ENCODE results near the gene BRMS1.
A peak's percentile ranks its signal among the peaks of the same experiment; 100 is the strongest.

BRMS1 gene

GRCh38 chr11:66317322-66317722 lies 27.6 kb downstream of the BRMS1 start:
- no peak for DNase-seq (ENCODE audit: low read depth, low spot score)
- in situ Hi-C loops (cut with HindIII; ENCODE audit: low sequenced_read_pairs), result no loop called here

DNA sequence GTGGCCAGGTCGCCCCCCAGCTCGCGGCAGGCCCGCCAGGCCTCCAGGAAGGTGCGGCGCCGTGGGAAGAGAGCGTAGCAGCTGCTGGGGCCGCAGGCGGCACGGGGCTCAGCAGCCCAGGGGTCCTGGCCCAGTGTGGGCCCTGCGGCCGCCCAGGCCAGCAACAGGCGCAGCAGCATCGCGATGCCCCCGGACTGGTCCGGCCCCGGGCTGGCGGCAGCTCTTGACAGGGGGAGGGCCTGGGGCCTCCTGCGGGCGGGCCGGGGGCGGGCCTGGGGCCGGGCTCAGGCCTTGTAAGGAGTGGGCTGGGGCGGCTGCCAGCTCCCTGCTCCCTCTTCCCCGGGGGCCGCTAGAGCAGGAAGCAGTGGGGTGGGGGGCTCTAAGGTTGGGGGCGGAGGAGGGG lies 28.1 kb downstream of the BRMS1 start, which contains the start of gene CD248:
Gene CD248 (minus strand): TSS at position 196 of the 403 bp plus-strand sequence. CDS start 17 bp downstream, at position 179.
- in situ Hi-C loops (cut with HindIII; ENCODE audit: low sequenced_read_pairs), result no loop called here
- H3K4me3 ChIP-seq (ENCODE audit: low read depth, low read length), result peak within 1 kb of the TSS; percentile 57
- DNase-seq (ENCODE audit: low read depth, low spot score), result peak; percentile 82
- no peak for TF ChIP-seq CTCF (IDR thresholded peaks at IDR 0.05; ENCODE audit: low read depth, low read length)

More at GRCh38 chr11:66317322-66317722, 27.6 kb downstream of the BRMS1 start:
- no peak for TF ChIP-seq CTCF (IDR thresholded peaks at IDR 0.05; ENCODE audit: low read depth, low read length)
- no peak overlapping the region for H3K4me3 ChIP-seq (ENCODE audit: low read depth, low read length)

DNA sequence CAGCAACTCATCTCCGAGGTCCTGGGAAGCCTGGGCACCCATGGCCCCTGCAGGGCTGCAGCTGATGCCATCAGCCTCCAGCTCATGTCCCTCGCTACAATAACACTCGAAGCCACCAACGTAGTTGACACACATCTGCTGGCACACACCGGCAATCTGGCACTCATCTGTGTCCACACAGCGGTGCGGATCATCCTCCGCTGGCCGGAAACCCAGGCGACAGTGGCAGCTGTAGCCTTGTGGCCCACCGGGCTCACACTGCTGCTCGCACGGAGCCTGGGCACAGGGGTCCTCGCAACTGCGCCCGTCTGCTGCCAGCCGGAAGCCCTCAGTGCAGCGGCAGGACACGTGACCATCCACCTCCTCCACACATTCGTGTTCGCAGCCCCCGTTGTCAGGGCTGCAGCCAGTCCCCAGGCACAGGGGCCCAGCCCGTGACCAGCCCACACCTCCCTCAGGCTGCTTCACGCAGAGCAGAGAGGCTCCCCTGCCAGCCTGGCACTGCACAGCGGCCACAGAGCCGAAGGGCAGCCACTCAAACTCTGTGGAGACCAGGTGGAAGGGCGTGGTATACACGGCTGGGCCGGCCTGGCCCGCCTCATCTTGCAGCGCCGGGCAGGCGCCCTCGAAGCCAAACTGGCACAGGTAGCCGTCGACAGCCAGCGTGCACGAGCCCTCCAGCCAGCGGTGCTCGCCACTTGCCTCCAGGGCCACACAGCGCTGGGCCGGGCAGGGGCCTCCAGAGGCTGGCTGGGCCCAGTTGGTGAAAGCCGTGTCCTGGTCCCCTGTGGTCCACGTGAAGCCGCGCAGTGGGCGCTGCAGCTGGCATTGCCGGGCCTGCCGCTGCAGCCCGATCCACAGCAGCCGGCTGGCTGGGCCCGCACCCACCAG lies 28.7 kb downstream of the BRMS1 start:
- no peak for DNase-seq (ENCODE audit: low read depth, low spot score)
- in situ Hi-C loops (cut with HindIII; ENCODE audit: low sequenced_read_pairs), result no loop called here
- H3K4me3 ChIP-seq (ENCODE audit: low read depth, low read length), result peak overlapping the region; percentile 57
- no peak for TF ChIP-seq CTCF (IDR thresholded peaks at IDR 0.05; ENCODE audit: low read depth, low read length)

DNA sequence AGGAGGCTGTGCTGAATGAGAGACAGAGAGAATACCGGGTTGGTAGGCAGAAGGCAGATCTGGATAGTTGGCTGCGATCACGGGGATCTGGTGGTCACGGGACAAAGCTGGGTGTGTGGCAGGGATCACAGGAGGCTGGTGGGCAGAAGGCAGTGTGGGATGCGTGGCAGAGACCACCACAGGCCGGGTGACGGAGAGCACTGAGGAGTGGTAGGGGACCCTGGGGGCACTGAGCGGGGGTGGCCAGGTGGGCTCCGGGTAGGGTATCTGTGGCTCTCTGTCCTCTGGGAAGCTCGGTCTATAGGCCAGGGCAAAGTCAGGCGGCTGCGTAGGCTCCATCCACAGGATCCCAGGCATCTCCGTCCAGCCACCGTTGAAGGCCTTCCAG lies 29.4 kb downstream of the BRMS1 start:
- in situ Hi-C loops (cut with HindIII; ENCODE audit: low sequenced_read_pairs), result no loop called here
- no peak for DNase-seq (ENCODE audit: low read depth, low spot score)
- TF ChIP-seq CTCF (IDR thresholded peaks at IDR 0.05; ENCODE audit: low read depth, low read length), result no peak
- peak overlapping the region; percentile 57 for H3K4me3 ChIP-seq (ENCODE audit: low read depth, low read length)

GRCh38 chr11:66314561-66315497 lies 30.1 kb downstream of the BRMS1 start:
- in situ Hi-C loops (cut with HindIII; ENCODE audit: low sequenced_read_pairs), result no loop called here
- peak overlapping the region; percentile 57 for H3K4me3 ChIP-seq (ENCODE audit: low read depth, low read length)
- TF ChIP-seq CTCF (IDR thresholded peaks at IDR 0.05; ENCODE audit: low read depth, low read length), result no peak
- DNase-seq (ENCODE audit: low read depth, low spot score), result no peak

- in situ Hi-C loops (cut with HindIII; ENCODE audit: low sequenced_read_pairs), result no loop called here
- TF ChIP-seq CTCF (IDR thresholded peaks at IDR 0.05; ENCODE audit: low read depth, low read length), result no peak
- H3K4me3 ChIP-seq (ENCODE audit: low read depth, low read length), result peak overlapping the region; percentile 57
- DNase-seq (ENCODE audit: low read depth, low spot score), result no peak
These were observed 30.8 kb downstream of the BRMS1 start for GRCh38 chr11:66314186-66314501.
